Fibroblast of villous mesenchyme (primary cell): Measurements from ENCODE around the gene OAS2. TPM values are rescaled to one million over a fixed set of nuclear protein-coding genes. Genes with fewer than 3 reads are reported as not detected.
A peak's percentile ranks its signal among the peaks of the same experiment; 100 is the strongest.

ENCODE experiments used
- DNase-seq: peaks from one replicate; pipeline ENCODE4 v3.0.0-alpha.2; 2010; ENCODE audit warnings: low read depth
- H3K4me3 ChIP-seq: 2 replicates; pipeline ENCODE4 v1.5.1; 2011; ENCODE audit warnings: low read depth, mild to moderate bottlenecking, low read length
- CTCF ChIP-seq: IDR thresholded peaks from 2 replicates; pipeline ENCODE4 v1.5.1; 2012; ENCODE audit warnings: low read depth, mild to moderate bottlenecking, low read length; ENCODE audit not compliant: insufficient read depth
- total RNA-seq: library from RNA; depleted of rRNA; stranded (reverse); fragments of >200 nt; gene quantifications from 2 replicates; pipeline ENCODE4 v1.2.3, GENCODE V29; 2012

The OAS2 gene
- total RNA-seq, 1 donor, result 5.6 TPM

DNA sequence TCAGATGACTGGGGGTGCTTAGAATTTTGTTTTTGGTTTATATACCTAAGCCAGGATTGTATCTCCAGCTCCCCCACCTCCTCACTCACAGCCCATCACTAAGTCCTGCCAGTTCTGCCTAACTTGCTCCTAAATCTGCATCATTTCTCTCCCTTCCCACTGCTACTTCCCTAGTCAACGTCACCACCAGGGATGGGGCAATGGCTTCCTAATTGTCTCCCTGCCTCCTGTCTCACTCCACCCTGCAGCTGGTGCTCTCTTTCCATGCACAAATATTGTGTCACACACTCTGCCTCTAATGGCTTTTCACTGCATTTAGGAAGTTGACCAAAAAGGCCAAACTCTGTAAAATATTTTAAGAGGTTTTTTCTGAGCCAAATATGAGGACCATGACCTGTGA, 11.5 kb downstream of the OAS2 start:
- DNase-seq, result no peak
- H3K4me3 ChIP-seq, result no peak overlapping the region
- no peak for TF ChIP-seq CTCF

GRCh38 chr12:112992541-112993398, 14.5 kb downstream of the OAS2 start:
- H3K4me3 ChIP-seq, result no peak overlapping the region
- peak; percentile 96 for TF ChIP-seq CTCF
- peak; percentile 69 for DNase-seq

DNA sequence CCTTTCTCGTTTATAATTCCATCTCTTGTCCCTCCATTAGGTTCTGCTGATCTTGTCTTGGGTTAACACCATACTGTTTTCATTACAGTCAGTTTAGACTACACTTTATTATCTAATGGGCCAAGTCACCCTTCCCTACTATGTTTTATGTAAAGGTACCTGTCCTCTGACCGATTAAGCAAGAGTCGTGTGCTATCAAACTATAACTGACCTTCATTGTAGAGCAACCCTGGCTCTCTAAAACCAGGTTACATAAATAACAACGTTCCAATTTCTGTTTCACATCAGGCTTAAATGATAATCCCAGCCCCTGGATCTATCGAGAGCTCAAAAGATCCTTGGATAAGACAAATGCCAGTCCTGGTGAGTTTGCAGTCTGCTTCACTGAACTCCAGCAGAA, 16.7 kb downstream of the OAS2 start:
- H3K4me3 ChIP-seq, result no peak overlapping the region
- TF ChIP-seq CTCF, result no peak
- DNase-seq, result no peak

GRCh38 chr12:112996501-112996900, 18.2 kb downstream of the OAS2 start:
- no peak overlapping the region for H3K4me3 ChIP-seq
- TF ChIP-seq CTCF, result no peak
- no peak for DNase-seq

DNA sequence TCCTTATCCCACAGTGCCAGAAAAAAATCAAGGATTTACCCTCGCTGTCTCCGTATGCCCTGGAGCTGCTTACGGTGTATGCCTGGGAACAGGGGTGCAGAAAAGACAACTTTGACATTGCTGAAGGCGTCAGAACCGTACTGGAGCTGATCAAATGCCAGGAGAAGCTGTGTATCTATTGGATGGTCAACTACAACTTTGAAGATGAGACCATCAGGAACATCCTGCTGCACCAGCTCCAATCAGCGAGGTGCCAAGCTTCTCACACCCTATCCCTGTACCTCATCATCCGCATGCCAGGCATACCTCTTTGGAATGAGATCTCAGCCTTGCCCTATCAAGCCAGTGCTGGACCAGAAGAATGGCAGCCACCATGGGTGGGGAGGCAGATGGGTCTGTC, 19.2 kb downstream of the OAS2 start:
- H3K4me3 ChIP-seq, result no peak overlapping the region
- DNase-seq, result no peak
- TF ChIP-seq CTCF, result no peak

GRCh38 chr12:112998987-112999767, 20.9 kb downstream of the OAS2 start:
- TF ChIP-seq CTCF, result no peak
- no peak for DNase-seq
- no peak overlapping the region for H3K4me3 ChIP-seq
